Parathyroid adenoma (tissue), 2 donors: ENCODE measurements around the gene NPAS3.

Experiments used
- H2AFZ ChIP-seq: fragments of 300-600 bp; sonication (generic); one replicate; pipeline ENCODE4 v1.7.0; 2017; ENCODE audit warnings: antibody characterized with exemption, mild to moderate bottlenecking
- H3K27ac ChIP-seq: fragments of 300-600 bp; sonication (generic); one replicate; pipeline ENCODE4 v1.7.0; 2017
- H3K27me3 ChIP-seq: fragments of 300-600 bp; sonication (generic); one replicate; pipeline ENCODE4 v1.7.0; 2017; ENCODE audit warnings: low read length; ENCODE audit not compliant: control insufficient read depth, insufficient read depth
- H3K36me3 ChIP-seq: fragments of 300-600 bp; sonication (generic); one replicate; pipeline ENCODE4 v1.7.0; 2017; ENCODE audit warnings: low read length; ENCODE audit not compliant: control insufficient read depth, insufficient read depth
- H3K4me1 ChIP-seq: fragments of 300-600 bp; sonication (generic); one replicate; pipeline ENCODE4 v1.7.0; 2017; ENCODE audit warnings: control low read depth
- H3K4me2 ChIP-seq: fragments of 300-600 bp; sonication (generic); one replicate; pipeline ENCODE4 v1.7.0; 2017; ENCODE audit warnings: low read length
- H3K4me3 ChIP-seq: fragments of 300-600 bp; sonication (generic); one replicate; pipeline ENCODE4 v1.7.0; 2017; ENCODE audit warnings: low read depth, low read length
- H3K79me2 ChIP-seq: fragments of 300-600 bp; sonication (generic); one replicate; pipeline ENCODE4 v1.7.0; 2017; ENCODE audit warnings: control low read depth
- H3K9ac ChIP-seq: fragments of 300-600 bp; sonication (generic); one replicate; pipeline ENCODE4 v1.7.0; 2017; ENCODE audit warnings: mild to moderate bottlenecking
- H3K9me3 ChIP-seq: fragments of 300-600 bp; sonication (generic); one replicate; pipeline ENCODE4 v1.7.0; 2017; ENCODE audit warnings: low read length; ENCODE audit not compliant: control insufficient read depth
- TF ChIP-seq, protein P1 (sequence below): fragments of 300-600 bp; sonication (generic); IDR thresholded peaks from one replicate; pipeline ENCODE4 v1.7.0; 2017; ENCODE audit warnings: antibody characterized with exemption, mild to moderate bottlenecking
- donor health status: primary hyperparathyroidism.

Gene NPAS3

DNA sequence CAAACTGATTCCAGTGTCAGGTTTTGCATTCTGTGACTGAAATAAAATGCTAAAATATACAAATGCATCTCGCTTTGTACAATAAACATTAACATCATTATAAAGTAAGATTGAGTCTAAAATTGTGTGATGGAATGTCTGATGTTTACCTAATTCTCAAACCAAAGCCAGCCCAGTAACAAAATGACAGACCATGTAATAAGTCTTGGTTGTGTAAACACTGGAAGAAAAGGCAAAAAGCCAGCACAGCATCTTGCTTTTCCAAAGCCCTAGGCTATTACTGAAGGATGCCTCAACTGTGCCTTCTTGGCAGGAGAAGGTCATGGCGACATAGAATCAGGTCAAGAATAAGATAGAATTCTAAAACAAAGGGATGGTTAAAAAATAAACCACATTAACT lies 842.6 kb downstream of the NPAS3 start:
- Histone ChIP-seq H3K27ac (no peak overlapping the region), H3K4me3 (no peak overlapping the region), H3K4me1 (no peaks in the 10 kb centered on the region), H3K36me3 (no peaks in the 10 kb centered on the region), H3K9ac (no peak overlapping the region), H3K9me3 (no peaks in the 10 kb centered on the region), H2AFZ (no peak overlapping the region), H3K79me2 (no peaks in the 10 kb centered on the region), H3K27me3 (no peaks in the 10 kb centered on the region), H3K4me2 (no peak overlapping the region)
- TF ChIP-seq, protein P1, sequence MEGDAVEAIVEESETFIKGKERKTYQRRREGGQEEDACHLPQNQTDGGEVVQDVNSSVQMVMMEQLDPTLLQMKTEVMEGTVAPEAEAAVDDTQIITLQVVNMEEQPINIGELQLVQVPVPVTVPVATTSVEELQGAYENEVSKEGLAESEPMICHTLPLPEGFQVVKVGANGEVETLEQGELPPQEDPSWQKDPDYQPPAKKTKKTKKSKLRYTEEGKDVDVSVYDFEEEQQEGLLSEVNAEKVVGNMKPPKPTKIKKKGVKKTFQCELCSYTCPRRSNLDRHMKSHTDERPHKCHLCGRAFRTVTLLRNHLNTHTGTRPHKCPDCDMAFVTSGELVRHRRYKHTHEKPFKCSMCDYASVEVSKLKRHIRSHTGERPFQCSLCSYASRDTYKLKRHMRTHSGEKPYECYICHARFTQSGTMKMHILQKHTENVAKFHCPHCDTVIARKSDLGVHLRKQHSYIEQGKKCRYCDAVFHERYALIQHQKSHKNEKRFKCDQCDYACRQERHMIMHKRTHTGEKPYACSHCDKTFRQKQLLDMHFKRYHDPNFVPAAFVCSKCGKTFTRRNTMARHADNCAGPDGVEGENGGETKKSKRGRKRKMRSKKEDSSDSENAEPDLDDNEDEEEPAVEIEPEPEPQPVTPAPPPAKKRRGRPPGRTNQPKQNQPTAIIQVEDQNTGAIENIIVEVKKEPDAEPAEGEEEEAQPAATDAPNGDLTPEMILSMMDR, result no peak

DNA sequence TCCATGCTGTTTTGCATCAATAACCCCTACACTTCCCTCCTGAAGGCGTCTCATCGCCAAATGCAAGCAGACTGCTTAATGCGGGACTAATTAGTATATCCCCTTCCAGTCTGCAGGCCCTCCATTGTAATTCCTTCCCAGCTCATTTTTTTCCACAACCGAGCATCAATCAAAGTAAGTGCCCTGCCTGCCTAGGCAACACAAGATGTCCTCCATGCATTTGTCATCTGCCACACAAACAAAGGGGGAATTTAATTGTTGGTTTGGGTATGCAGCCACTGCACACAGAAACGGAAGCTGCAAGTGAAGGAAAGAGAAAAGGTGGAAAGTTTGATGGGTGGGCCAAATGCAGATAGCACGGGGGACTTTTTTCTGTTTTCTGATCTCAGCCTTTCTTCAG lies 844.2 kb downstream of the NPAS3 start:
- no peaks in the 10 kb centered on the region for H3K27me3 ChIP-seq
- H3K4me2 ChIP-seq, result no peak overlapping the region
- H3K9me3 ChIP-seq, result no peaks in the 10 kb centered on the region
- TF ChIP-seq, protein P1, result no peak
- no peak overlapping the region for H3K4me3 ChIP-seq
- H2AFZ ChIP-seq, result no peak overlapping the region
- H3K36me3 ChIP-seq, result no peaks in the 10 kb centered on the region
- H3K9ac ChIP-seq, result no peak overlapping the region
- no peak overlapping the region for H3K27ac ChIP-seq
- H3K4me1 ChIP-seq, result no peaks in the 10 kb centered on the region
- H3K79me2 ChIP-seq, result no peaks in the 10 kb centered on the region

GRCh38 chr14:33786091-33786825 lies 847.6 kb downstream of the NPAS3 start:
- Histone ChIP-seq H3K4me1 (no peaks in the 10 kb centered on the region), H3K79me2 (no peaks in the 10 kb centered on the region), H2AFZ (no peak overlapping the region), H3K9ac (no peak overlapping the region), H3K9me3 (no peaks in the 10 kb centered on the region), H3K4me3 (no peak overlapping the region), H3K4me2 (no peak overlapping the region), H3K36me3 (no peaks in the 10 kb centered on the region), H3K27me3 (no peaks in the 10 kb centered on the region), H3K27ac (no peak overlapping the region)
- TF ChIP-seq, protein P1, result no peak

DNA sequence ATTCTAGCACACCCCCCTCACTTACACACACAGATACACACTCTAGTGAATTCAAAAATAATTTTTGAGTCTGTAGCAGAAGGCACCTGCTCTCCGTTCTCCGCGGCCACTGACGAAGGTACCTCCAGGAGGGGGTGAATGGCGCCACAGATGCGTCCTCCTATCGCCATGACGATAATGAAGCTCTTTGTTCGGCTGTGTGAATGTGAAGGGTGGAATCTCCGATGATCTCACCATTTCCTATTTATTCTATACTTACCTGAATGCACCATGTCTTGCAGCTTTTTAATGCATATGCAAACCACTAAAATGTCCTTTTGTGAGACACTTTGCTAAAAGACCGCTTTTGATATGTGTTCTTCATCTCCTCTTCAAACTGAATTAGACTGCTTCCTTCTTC lies 849.5 kb downstream of the NPAS3 start:
- TF ChIP-seq, protein P1, result no peak
- Histone ChIP-seq H3K4me1 (peaks cover 6% of the 10 kb centered on the region), H3K9me3 (no peaks in the 10 kb centered on the region), H2AFZ (no peak overlapping the region), H3K27me3 (no peaks in the 10 kb centered on the region), H3K27ac (no peak overlapping the region), H3K4me3 (no peak overlapping the region), H3K79me2 (no peaks in the 10 kb centered on the region), H3K36me3 (no peaks in the 10 kb centered on the region), H3K4me2 (no peak overlapping the region), H3K9ac (no peak overlapping the region)

- Histone ChIP-seq H3K27ac (no peak overlapping the region), H3K4me2 (no peak overlapping the region), H3K4me3 (no peak overlapping the region), H3K9me3 (no peaks in the 10 kb centered on the region), H3K9ac (no peak overlapping the region), H3K36me3 (no peaks in the 10 kb centered on the region), H3K4me1 (peaks cover 6% of the 10 kb centered on the region), H3K27me3 (no peaks in the 10 kb centered on the region), H3K79me2 (no peaks in the 10 kb centered on the region), H2AFZ (no peak overlapping the region)
- TF ChIP-seq, protein P1, result no peak
These were observed 852.3 kb downstream of the NPAS3 start for GRCh38 chr14:33790996-33791395.
